Thoracic aorta (tissue), 2 donors: ENCODE data around the gene DUSP10. TPM values are rescaled to one million over a fixed set of nuclear protein-coding genes. Genes with fewer than 3 reads are reported as not detected.

ENCODE experiments used
- ATAC-seq: fragments of 150-250 bp; one replicate; pipeline ENCODE4 v1.8.0; 2017; ENCODE audit warnings: low read depth; ENCODE audit not compliant: insufficient number of reproducible peaks, low FRiP score
- DNase-seq: peaks from one replicate; pipeline ENCODE4 v3.0.0-alpha.2; 2020; ENCODE audit warnings: low spot score
- H3K27ac ChIP-seq, 2 donors: fragments of 200-600 bp; sonication (generic); 1 replicate in 1 of 2; 2 replicates in 1 of 2; pipeline ENCODE4 v1.5.1; 2016; ENCODE audit warnings: mild to moderate bottlenecking in 2 of 2, moderate library complexity in 2 of 2
- H3K27me3 ChIP-seq: fragments of 200-600 bp; sonication (generic); replicated peaks from 2 replicates; pipeline ENCODE4 v1.6.0; 2016; ENCODE audit warnings: mild to moderate bottlenecking; ENCODE audit not compliant: insufficient read depth
- H3K36me3 ChIP-seq: fragments of 200-600 bp; sonication (generic); one replicate; pipeline ENCODE4 v1.5.1; 2016
- H3K4me1 ChIP-seq, 2 donors: fragments of 200-600 bp; sonication (generic); 1 replicate in 1 of 2; 2 replicates in 1 of 2; pipeline versions ENCODE4 v1.5.1 to v1.6.0; 2016; ENCODE audit warnings: low read depth in 2 of 2, mild to moderate bottlenecking in 1 of 2; ENCODE audit not compliant: control insufficient read depth in 1 of 2
- H3K4me3 ChIP-seq: fragments of 200-600 bp; sonication (generic); 2 replicates; pipeline ENCODE4 v1.5.1; 2016; ENCODE audit warnings: mild to moderate bottlenecking
- H3K9me3 ChIP-seq: fragments of 200-600 bp; sonication (generic); 2 replicates; pipeline ENCODE4 v1.5.1; 2016
- CTCF ChIP-seq: fragments of 200-600 bp; sonication (generic); IDR thresholded peaks from one replicate; pipeline ENCODE4 v1.5.1; 2019; ENCODE audit warnings: antibody characterized with exemption
- total RNA-seq, 2 donors: library from RNA; depleted of rRNA; stranded (reverse); fragments of >200 nt; gene quantifications; one replicate each; pipeline versions ENCODE4 v1.1.0 to v1.2.3, GENCODE V29; 2016

Gene DUSP10
- total RNA-seq, 2 donors from 2014 or later, result 2.3 to 10.4 TPM

- DNase-seq (no peak), ATAC-seq (no peak)
- H3K36me3 ChIP-seq, result no peaks in the 10 kb centered on the region
- peak overlapping the region; percentile 95 for H3K4me3 ChIP-seq
- H3K9me3 ChIP-seq, result no peaks in the 10 kb centered on the region
- no peak overlapping the region for H3K27ac ChIP-seq
- H3K27me3 ChIP-seq, result no peaks in the 10 kb centered on the region
- H3K4me1 ChIP-seq, result peaks cover 8 to 19% of the 10 kb centered on the region in 2 donors
- no peak for TF ChIP-seq CTCF
These were observed 1.4 kb downstream of the DUSP10 start for GRCh38 chr1:221740369-221740992.

GRCh38 chr1:221739677-221740025 is 2.2 kb downstream of the DUSP10 start:
- ATAC-seq (no peak), DNase-seq (no peak)
- Histone ChIP-seq H3K27ac (no peak overlapping the region), H3K9me3 (no peaks in the 10 kb centered on the region), H3K4me1 (peaks cover 10 to 24% of the 10 kb centered on the region in 2 donors), H3K4me3 (no peak overlapping the region), H3K36me3 (no peaks in the 10 kb centered on the region), H3K27me3 (no peaks in the 10 kb centered on the region)
- no peak for TF ChIP-seq CTCF

GRCh38 chr1:221739018-221739676 is 2.7 kb downstream of the DUSP10 start:
- ATAC-seq, result no peak
- Histone ChIP-seq H3K4me1 (peaks cover 13 to 29% of the 10 kb centered on the region in 2 donors), H3K4me3 (no peak overlapping the region), H3K27ac (no peak overlapping the region), H3K9me3 (no peaks in the 10 kb centered on the region), H3K27me3 (no peaks in the 10 kb centered on the region), H3K36me3 (no peaks in the 10 kb centered on the region)
- no peak for DNase-seq
- TF ChIP-seq CTCF, result no peak

- TF ChIP-seq CTCF, result no peak
- Histone ChIP-seq H3K27ac (no peak overlapping the region), H3K27me3 (no peaks in the 10 kb centered on the region), H3K9me3 (no peaks in the 10 kb centered on the region), H3K4me3 (no peak overlapping the region), H3K36me3 (no peaks in the 10 kb centered on the region), H3K4me1 (peaks cover 14 to 22% of the 10 kb centered on the region in 2 donors)
- DNase-seq (no peak), ATAC-seq (no peak)
These were observed 5.2 kb downstream of the DUSP10 start for GRCh38 chr1:221736714-221737113.

- ATAC-seq, result no peak
- DNase-seq, result no peak
- no peaks in the 10 kb centered on the region for H3K36me3 ChIP-seq
- H3K27ac ChIP-seq, result no peak overlapping the region
- no peaks in the 10 kb centered on the region for H3K27me3 ChIP-seq
- H3K4me3 ChIP-seq, result no peak overlapping the region
- no peaks in the 10 kb centered on the region for H3K9me3 ChIP-seq
- H3K4me1 ChIP-seq, result peaks cover 14 to 22% of the 10 kb centered on the region in 2 donors
- no peak for TF ChIP-seq CTCF
These were observed 5.9 kb downstream of the DUSP10 start for GRCh38 chr1:221735999-221736398.
